Thoracic aorta (tissue), 2 donors: Measurements from ENCODE around the gene HPX. TPM values are rescaled to one million over a fixed set of nuclear protein-coding genes. Genes with fewer than 3 reads are reported as not detected.

ENCODE experiments used
- ATAC-seq: fragments of 150-250 bp; one replicate; pipeline ENCODE4 v1.8.0; 2017; ENCODE audit warnings: low read depth; ENCODE audit not compliant: insufficient number of reproducible peaks, low FRiP score
- DNase-seq: peaks from one replicate; pipeline ENCODE4 v3.0.0-alpha.2; 2020; ENCODE audit warnings: low spot score
- H3K27ac ChIP-seq, 2 donors: fragments of 200-600 bp; sonication (generic); 1 replicate in 1 of 2; 2 replicates in 1 of 2; pipeline ENCODE4 v1.5.1; 2016; ENCODE audit warnings: mild to moderate bottlenecking in 2 of 2, moderate library complexity in 2 of 2
- H3K27me3 ChIP-seq: fragments of 200-600 bp; sonication (generic); replicated peaks from 2 replicates; pipeline ENCODE4 v1.6.0; 2016; ENCODE audit warnings: mild to moderate bottlenecking; ENCODE audit not compliant: insufficient read depth
- H3K36me3 ChIP-seq: fragments of 200-600 bp; sonication (generic); one replicate; pipeline ENCODE4 v1.5.1; 2016
- H3K4me1 ChIP-seq, 2 donors: fragments of 200-600 bp; sonication (generic); 1 replicate in 1 of 2; 2 replicates in 1 of 2; pipeline versions ENCODE4 v1.5.1 to v1.6.0; 2016; ENCODE audit warnings: low read depth in 2 of 2, mild to moderate bottlenecking in 1 of 2; ENCODE audit not compliant: control insufficient read depth in 1 of 2
- H3K4me3 ChIP-seq: fragments of 200-600 bp; sonication (generic); 2 replicates; pipeline ENCODE4 v1.5.1; 2016; ENCODE audit warnings: mild to moderate bottlenecking
- H3K9me3 ChIP-seq: fragments of 200-600 bp; sonication (generic); 2 replicates; pipeline ENCODE4 v1.5.1; 2016
- CTCF ChIP-seq: fragments of 200-600 bp; sonication (generic); IDR thresholded peaks from one replicate; pipeline ENCODE4 v1.5.1; 2019; ENCODE audit warnings: antibody characterized with exemption
- total RNA-seq, 2 donors: library from RNA; depleted of rRNA; stranded (reverse); fragments of >200 nt; gene quantifications; one replicate each; pipeline versions ENCODE4 v1.1.0 to v1.2.3, GENCODE V29; 2016

HPX gene
- total RNA-seq, 2 donors from 2014 or later = 0.54 to 2.9 TPM

GRCh38 chr11:6427516-6427915 lies 13.3 kb downstream of the HPX start:
- H3K36me3 ChIP-seq = no peaks in the 10 kb centered on the region
- no peaks in the 10 kb centered on the region for H3K27me3 ChIP-seq
- no peak overlapping the region for H3K27ac ChIP-seq
- TF ChIP-seq CTCF = no peak
- no peak overlapping the region for H3K4me3 ChIP-seq
- no peaks in the 10 kb centered on the region for H3K4me1 ChIP-seq
- ATAC-seq (no peak), DNase-seq (no peak)
- no peaks in the 10 kb centered on the region for H3K9me3 ChIP-seq

- Histone ChIP-seq H3K36me3 (no peaks in the 10 kb centered on the region), H3K9me3 (no peaks in the 10 kb centered on the region), H3K27ac (no peak overlapping the region), H3K4me1 (peaks cover 5 to 24% of the 10 kb centered on the region in 2 donors), H3K4me3 (no peak overlapping the region), H3K27me3 (no peaks in the 10 kb centered on the region)
- DNase-seq (no peak), ATAC-seq (no peak)
- TF ChIP-seq CTCF = no peak
Observed at GRCh38 chr11:6420677-6421076, 20.1 kb downstream of the HPX start.

GRCh38 chr11:6419009-6419631 lies 21.7 kb downstream of the HPX start, which contains the start of gene APBB1:
Gene APBB1 (minus strand): TSS chr11:6419094. CDS start chr11:6411347, 7,747 bp downstream.
- DNase-seq = no peak
- TF ChIP-seq CTCF = no peak
- H3K27ac ChIP-seq = peak within 1 kb of the TSS; percentile 91 to 93
- H3K4me1 ChIP-seq = peaks cover 5 to 24% of the 10 kb centered on the region in 2 donors
- no peaks in the 10 kb centered on the region for H3K27me3 ChIP-seq
- no peaks in the 10 kb centered on the region for H3K9me3 ChIP-seq
- H3K36me3 ChIP-seq = no peaks in the 10 kb centered on the region
- H3K4me3 ChIP-seq = peak within 1 kb of the TSS; percentile 97
- peak; percentile 85 for ATAC-seq

GRCh38 chr11:6418557-6419008 lies 22.2 kb downstream of the HPX start:
- ATAC-seq (peak; percentile 11), DNase-seq (no peak)
- Histone ChIP-seq H3K27ac (peak overlapping the region; percentile 91 to 93), H3K27me3 (no peaks in the 10 kb centered on the region), H3K4me1 (peaks cover 5 to 24% of the 10 kb centered on the region in 2 donors), H3K4me3 (peak overlapping the region; percentile 97), H3K36me3 (no peaks in the 10 kb centered on the region), H3K9me3 (no peaks in the 10 kb centered on the region)
- TF ChIP-seq CTCF = no peak

- no peak for ATAC-seq
- TF ChIP-seq CTCF = no peak
Observed at GRCh38 chr11:6417907-6418556, 22.8 kb downstream of the HPX start.

More at GRCh38 chr11:6417907-6418556, 22.8 kb downstream of the HPX start:
- DNase-seq = no peak
- Histone ChIP-seq H3K36me3 (no peaks in the 10 kb centered on the region), H3K4me3 (peak overlapping the region; percentile 97), H3K4me1 (peaks cover 5 to 24% of the 10 kb centered on the region in 2 donors), H3K9me3 (no peaks in the 10 kb centered on the region), H3K27me3 (no peaks in the 10 kb centered on the region), H3K27ac (peak overlapping the region in 1 of 2 donors; percentile 91)
